Hippocampal formation (tissue), 2 donors: Measurements from ENCODE around the gene MRPL57.
"Not testable (repeated sequence)": the region's sequence is repeated elsewhere in the genome, so short reads cannot be mapped to it uniquely, and the experiment has no call there.

Source experiments
- DNase-seq, 2 donors: peaks; one replicate each; lab custom pipeline; 2025; lab: John Stamatoyannopoulos, UW

MRPL57 gene

DNA sequence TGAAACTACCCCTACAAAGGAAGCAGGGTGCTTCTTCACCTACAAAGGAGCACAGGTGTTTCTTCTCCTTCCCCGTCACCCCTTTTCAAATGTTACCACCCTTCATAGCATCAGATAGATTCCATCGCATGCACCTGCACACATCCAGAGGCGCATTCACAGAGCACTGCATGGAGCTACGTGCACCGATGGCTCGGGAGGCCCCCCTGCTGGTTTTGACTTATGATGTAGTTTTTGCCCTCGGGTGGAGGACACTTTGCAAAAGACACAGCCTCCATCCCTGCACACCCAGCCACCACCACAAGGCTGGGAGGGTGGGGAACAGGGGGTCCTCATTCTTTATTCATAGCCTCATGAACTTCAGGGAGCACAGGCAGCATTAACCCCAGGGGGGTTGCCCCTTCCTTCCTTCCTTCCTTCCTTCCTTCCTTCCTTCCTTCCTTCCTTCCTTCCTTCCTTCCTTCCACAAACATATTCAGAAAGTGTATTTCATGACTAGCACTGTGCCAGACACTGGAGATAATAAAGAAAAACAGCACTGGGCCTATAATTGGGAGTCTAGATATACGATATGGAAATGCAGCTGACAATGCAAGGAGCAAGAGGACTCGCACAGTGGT is 21.3 kb downstream of the MRPL57 start:
- not testable (repeated sequence) for DNase-seq

DNA sequence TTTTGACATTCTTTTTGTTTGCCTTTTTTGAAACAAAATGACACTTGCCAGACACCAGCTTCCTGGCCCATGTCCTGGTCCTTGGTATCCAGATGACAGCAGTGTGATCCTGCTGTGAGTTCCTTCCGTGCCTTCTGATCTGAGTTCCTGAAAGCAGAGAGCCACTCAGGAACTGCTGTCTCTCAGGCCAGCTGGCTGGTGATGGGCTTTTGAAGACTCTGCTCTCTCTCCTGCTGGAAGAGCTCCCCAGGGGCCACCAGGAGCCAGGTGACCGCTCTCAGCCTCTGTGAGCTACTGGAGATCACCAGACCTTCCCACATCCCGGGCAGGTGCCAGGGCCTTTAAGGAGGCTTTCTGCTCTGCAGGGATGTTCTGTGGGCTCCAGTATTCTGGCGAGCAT is 21.9 kb downstream of the MRPL57 start:
- DNase-seq, result not testable (repeated sequence)

DNA sequence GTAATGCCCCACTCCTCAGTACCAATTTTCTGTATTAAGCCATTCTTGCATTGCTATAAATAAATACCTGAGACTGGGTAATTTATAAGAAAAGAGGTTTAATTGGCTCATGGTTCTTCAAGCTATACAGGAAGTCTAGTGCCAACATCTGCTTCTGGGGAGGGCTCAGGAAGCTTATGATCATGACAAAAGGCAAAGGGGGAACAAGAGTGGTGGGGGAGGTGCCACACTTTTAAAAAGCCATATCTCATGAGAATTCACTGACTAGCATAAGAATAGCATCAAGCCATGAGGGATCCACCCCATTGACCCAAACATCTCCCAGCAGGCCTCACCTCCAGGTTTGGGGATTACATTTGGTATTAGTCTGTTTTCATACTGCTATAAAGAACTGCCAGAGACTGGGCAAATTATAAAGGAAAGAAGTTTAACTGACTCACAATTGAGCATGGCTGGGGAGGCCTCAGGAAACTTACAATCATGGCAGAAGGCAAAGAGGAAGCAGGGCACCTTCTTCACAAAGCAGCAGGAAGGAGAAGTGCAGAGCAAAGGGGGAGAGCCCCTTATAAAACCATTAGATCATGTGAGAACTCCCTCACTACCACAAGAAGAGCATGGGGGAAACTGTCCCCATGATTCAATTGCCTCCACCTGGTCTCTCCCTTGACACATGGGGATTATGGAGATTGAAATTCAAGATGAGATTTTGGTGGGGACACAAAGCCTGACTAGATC is 25.2 kb downstream of the MRPL57 start:
- DNase-seq, result not testable (repeated sequence)

DNA sequence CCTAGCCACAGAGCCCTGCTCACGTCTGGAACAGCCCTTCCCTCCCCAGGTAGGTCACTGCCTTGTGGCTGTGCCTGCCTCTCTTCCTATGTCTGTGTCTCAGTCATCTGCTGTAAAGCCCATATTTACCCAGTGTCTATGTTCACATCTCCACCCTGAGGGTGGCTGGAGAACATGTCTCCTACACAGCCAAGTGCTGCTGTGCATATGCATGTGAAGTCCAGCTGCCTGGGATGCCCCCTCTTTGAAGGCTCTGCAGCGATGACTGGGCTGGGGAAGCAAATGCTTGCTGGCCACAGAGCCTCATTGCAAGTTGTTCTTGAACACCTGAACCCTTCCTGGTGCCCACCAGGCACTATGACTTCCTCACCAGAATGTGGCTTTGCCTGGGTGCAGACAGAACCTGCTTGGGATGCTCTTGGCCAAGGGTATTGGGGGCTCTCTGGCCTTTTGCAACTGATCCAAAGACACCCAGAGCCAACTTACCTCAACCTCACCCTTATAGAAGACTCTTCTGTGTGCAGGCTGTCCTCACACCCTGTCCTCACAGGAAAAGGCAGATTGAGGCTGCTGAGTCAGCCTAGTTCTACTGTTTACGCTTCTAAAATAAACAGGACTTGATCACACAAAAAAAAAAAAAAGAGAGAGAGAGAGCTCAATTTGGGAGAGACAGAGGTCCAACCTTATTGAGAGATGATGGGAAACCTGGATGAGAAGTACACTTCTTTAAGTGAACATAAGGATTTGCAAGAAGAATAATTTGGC is 26.5 kb downstream of the MRPL57 start:
- DNase-seq, result no peak

- DNase-seq, result no peak
Observed at GRCh38 chr13:21208652-21209154, 32.2 kb downstream of the MRPL57 start.

DNA sequence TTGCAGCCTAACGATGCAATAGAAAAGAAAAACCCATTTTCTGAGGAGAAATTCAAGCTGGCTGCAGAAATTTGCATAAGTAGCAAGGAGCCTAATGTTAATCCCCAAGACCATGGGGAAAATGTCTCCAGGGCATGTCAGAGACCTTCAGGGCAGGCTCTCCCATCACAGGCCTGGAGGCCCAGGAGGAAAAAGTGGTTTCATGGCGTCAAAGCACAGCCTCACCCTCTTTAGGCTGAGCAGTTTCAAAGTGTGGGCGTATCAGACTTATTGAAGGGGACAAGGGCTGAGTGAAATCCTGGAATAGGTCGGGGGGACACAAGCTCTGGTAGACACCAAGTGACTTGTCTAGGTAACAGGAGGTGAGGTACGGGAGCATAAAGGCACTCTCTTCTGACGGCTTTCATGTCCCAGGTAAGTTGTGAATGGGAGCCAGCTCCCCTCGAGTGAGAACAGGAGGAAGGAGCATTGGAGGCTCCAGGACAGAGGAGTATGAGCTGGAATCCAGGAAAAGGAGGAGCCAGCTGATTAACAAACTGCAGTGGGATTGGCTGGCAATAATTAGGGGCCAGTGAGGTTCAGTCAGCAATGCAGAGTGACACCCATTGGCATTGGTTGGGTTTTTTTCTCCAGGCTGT is 35.8 kb downstream of the MRPL57 start:
- DNase-seq, result no peak

DNA sequence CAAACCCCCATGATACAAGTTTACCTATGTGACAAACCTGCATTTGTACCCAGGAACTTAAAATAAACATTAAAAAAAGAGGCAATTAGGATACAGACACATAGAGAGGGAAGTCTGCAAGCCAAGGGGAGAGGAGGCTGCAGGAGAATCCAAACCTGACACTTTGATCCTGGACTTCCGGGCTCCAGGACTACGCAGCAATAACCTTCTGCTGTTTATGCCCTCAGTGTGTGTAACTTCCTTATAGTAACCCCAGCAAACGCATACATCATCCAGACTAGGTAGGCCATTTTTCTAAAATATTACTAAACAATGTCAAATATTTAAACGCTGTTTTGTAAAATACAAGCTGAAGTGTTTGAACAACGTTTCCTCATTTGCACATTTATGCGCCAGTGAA is 39.0 kb downstream of the MRPL57 start:
- DNase-seq, result not testable (repeated sequence)

DNA sequence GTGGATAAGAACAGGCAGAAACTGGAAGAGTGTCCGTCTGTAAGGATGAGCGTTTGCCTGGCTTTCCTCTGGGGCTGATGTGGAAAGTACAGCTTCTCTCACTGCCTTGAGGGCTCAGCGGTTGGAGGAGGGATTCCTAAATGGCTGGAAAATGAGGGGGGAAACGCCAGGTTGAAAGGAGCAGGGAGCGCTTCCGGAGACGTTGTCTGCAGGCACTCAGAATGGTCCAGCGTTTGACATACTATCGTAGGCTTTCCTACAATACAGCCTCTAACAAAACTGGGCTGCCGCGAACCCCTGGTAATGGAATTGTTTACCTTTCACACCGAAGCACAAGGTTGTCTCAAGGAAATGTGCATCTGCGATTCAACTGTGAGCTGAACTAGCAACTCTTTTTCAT is 39.9 kb downstream of the MRPL57 start:
- no peak for DNase-seq

- no peak for DNase-seq
Observed at GRCh38 chr13:21218351-21219035, 42.0 kb downstream of the MRPL57 start.

- no peak for DNase-seq
Observed at GRCh38 chr13:21219036-21219381, 42.6 kb downstream of the MRPL57 start.

- DNase-seq, result not testable (repeated sequence)
Observed at GRCh38 chr13:21219716-21220115, 43.3 kb downstream of the MRPL57 start.

DNA sequence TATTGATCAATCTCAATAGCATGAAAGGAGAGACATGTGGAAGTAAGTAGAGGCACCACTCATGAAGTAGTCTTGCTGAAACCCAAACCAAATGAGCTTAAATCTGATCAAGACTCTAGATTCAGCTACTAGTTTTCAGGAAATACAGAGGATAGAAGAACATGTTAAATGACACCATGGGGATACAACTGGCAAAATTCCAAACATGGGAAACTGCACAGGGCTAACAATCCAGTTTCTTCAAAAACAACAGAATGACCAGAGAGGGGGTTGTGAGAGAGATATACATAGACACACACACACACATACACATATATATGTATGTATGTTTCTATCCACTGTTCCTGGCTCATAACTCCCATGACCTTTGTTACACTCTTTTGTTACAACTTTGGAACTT is 44.8 kb downstream of the MRPL57 start:
- no peak for DNase-seq

DNA sequence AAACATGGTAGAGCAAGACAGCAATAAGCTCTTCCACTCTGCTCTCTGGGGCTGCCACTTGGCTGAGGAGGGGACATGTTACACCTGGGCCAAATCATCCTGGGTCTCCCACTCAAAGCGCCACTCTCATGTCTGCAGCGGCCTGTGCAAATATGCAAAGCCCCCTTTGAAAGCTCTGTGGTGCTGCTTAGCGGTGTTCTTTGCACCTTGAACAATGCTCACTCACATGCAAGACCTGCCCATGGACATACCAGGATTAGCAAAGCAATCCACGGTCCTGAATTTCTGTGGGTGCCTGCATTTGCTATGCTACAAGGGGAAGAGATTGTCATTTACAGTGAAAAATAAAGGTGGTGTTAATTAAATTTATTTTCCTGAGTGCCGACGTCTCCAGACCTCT is 48.6 kb downstream of the MRPL57 start:
- no peak for DNase-seq

GRCh38 chr13:21225841-21226581 is 49.6 kb downstream of the MRPL57 start:
- DNase-seq, result no peak

DNA sequence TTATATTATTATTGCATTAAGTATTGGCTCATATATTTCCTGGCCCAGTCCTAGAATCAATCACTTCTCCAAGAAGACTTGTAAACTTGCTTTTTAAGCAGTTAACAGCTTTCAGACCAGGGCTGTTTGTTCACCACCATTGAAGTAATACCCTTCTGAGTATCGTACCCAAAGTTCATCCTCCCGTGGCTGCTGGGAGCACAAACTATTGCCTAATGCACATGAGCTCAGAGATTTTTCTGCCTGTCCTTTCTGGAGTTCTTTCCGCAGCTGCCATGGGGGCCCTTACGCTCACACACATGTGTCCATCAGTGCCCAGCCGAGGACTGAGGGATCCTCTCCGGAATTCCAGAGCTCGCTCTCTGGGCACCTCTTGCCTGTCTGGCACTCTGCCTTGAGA is 51.5 kb downstream of the MRPL57 start:
- no peak for DNase-seq
